ENCODE data around the gene PACRG.

DNA sequence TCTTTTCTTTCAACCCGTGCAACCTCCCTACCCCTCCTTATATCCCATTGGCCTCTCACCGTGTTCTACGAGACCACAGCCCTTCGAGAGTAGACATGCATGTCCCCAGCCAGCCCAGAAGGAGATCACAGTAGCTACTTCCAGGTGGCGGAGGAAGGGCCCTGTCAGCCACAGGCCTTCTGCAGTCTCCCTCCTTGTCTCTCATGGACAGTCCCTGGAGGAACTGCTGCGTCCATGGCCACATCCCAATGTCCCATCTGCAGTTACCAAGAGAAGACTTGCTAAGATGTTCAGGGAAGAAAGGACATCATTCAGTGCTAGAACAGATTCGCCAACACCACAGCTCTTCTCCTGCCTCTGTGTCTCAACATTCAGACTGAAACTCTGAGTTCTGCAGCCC is 625.2 kb downstream of the PACRG start:
- TF ChIP-seq, protein P1, sequence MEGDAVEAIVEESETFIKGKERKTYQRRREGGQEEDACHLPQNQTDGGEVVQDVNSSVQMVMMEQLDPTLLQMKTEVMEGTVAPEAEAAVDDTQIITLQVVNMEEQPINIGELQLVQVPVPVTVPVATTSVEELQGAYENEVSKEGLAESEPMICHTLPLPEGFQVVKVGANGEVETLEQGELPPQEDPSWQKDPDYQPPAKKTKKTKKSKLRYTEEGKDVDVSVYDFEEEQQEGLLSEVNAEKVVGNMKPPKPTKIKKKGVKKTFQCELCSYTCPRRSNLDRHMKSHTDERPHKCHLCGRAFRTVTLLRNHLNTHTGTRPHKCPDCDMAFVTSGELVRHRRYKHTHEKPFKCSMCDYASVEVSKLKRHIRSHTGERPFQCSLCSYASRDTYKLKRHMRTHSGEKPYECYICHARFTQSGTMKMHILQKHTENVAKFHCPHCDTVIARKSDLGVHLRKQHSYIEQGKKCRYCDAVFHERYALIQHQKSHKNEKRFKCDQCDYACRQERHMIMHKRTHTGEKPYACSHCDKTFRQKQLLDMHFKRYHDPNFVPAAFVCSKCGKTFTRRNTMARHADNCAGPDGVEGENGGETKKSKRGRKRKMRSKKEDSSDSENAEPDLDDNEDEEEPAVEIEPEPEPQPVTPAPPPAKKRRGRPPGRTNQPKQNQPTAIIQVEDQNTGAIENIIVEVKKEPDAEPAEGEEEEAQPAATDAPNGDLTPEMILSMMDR (IDR thresholded peaks at IDR 0.05; ENCODE audit: low read depth, low read length) = no peak
- TF ChIP-seq POLR2A (IDR thresholded peaks at IDR 0.05; ENCODE audit: extremely low read depth, insufficient read length) = no peak
- TF ChIP-seq, protein P2, sequence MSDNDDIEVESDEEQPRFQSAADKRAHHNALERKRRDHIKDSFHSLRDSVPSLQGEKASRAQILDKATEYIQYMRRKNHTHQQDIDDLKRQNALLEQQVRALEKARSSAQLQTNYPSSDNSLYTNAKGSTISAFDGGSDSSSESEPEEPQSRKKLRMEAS (IDR thresholded peaks at IDR 0.05; ENCODE audit: low read depth, low read length) = no peak
- TF ChIP-seq MYC (IDR thresholded peaks at IDR 0.05; ENCODE audit: low read depth, low read length) = no peak

Measured in NB4 (cell line).